IMR-90 (cell line): ENCODE measurements around the gene SLC6A7. TPM values are rescaled to one million over a fixed set of nuclear protein-coding genes. Genes with fewer than 3 reads are reported as not detected.

ENCODE experiments used
- ATAC-seq: fragments of 200-7000 bp; cut with Tn5 transposase; 2 replicates; pipeline ENCODE4 v1.9.1; 2020; ENCODE audit warnings: low read depth, mild to moderate bottlenecking, moderate library complexity
- BruUV-seq: library from RNA; stranded (reverse); fragments of 400-500 nt; replicated peaks from 2 replicates; lab custom pipeline; 2021; lab: Mats Ljungman, UMichigan
- CTCF ChIA-PET: fragments of 300-600 bp; formaldehyde crosslinking; extraction: SDS; loops from one replicate; lab custom pipeline; 2021; ENCODE audit warnings: antibody characterized with exemption; lab: Yijun Ruan, JAX
- POLR2A ChIA-PET: fragments of 300-600 bp; sonication (Branson Sonifier 250); formaldehyde crosslinking; loops from one replicate; lab custom pipeline; 2022; ENCODE audit warnings: antibody characterized with exemption; ENCODE audit not compliant: unreplicated experiment; lab: Charles Lee
- DNase-seq: peaks from one replicate; pipeline ENCODE4 v3.0.0; 2013
- H2AFZ ChIP-seq: replicated peaks from 2 replicates; pipeline ENCODE3; 2013; ENCODE audit warnings: low read length, mild to moderate bottlenecking; ENCODE audit not compliant: poor library complexity
- H2AK5ac ChIP-seq: 2 replicates; pipeline ENCODE4 v1.6.1; 2013; ENCODE audit warnings: low read depth, low read length, inconsistent platforms
- H2AK9ac ChIP-seq: replicated peaks from 2 replicates; pipeline ENCODE3; 2013; ENCODE audit warnings: mild to moderate bottlenecking, low read depth, low read length, moderate library complexity; ENCODE audit not compliant: poor library complexity
- H2BK120ac ChIP-seq: 2 replicates; pipeline ENCODE4 v1.6.1; 2013; ENCODE audit warnings: low read depth, low read length, inconsistent platforms
- H2BK15ac ChIP-seq: 3 replicates; pipeline ENCODE4 v1.6.1; 2013; ENCODE audit warnings: low read depth, low read length, inconsistent platforms
- H2BK20ac ChIP-seq: 2 replicates; pipeline ENCODE4 v1.6.1; 2013; ENCODE audit warnings: low read depth, mild to moderate bottlenecking, inconsistent platforms, low read length, moderate library complexity
- H2BK5ac ChIP-seq: 2 replicates; pipeline ENCODE4 v1.6.1; 2013; ENCODE audit warnings: mild to moderate bottlenecking, low read depth, low read length, inconsistent platforms; ENCODE audit not compliant: poor library complexity, severe bottlenecking
- H3K14ac ChIP-seq: replicated peaks from 2 replicates; pipeline ENCODE4 v1.6.1; 2013; ENCODE audit warnings: low read depth, low read length, inconsistent platforms
- H3K18ac ChIP-seq: 2 replicates; pipeline ENCODE4 v1.6.1; 2013; ENCODE audit warnings: low read depth, low read length, control low read depth
- H3K23ac ChIP-seq: 2 replicates; pipeline ENCODE4 v1.6.1; 2013; ENCODE audit warnings: low read depth, low read length, inconsistent platforms
- H3K27ac ChIP-seq: 2 replicates; pipeline ENCODE4 v1.5.1; 2013; ENCODE audit warnings: mild to moderate bottlenecking, control low read depth, low read length; ENCODE audit not compliant: insufficient read depth
- H3K27me3 ChIP-seq: 2 replicates; pipeline ENCODE4 v1.6.1; 2013; ENCODE audit warnings: low read length; ENCODE audit not compliant: control insufficient read depth, insufficient read depth
- H3K36me3 ChIP-seq: 2 replicates; pipeline ENCODE4 v1.6.1; 2013; ENCODE audit warnings: low read length, mixed read lengths; ENCODE audit not compliant: control insufficient read depth, insufficient read depth
- H3K4ac ChIP-seq: 2 replicates; pipeline ENCODE4 v1.6.1; 2013; ENCODE audit warnings: low read depth, low read length, inconsistent platforms
- H3K4me1 ChIP-seq: 2 replicates; pipeline ENCODE4 v1.6.1; 2013; ENCODE audit warnings: low read length, mixed read lengths; ENCODE audit not compliant: control insufficient read depth, insufficient read depth
- H3K4me2 ChIP-seq: 2 replicates; pipeline ENCODE4 v1.6.1; 2013; ENCODE audit warnings: low read depth, mild to moderate bottlenecking, control low read depth, low read length, moderate library complexity
- H3K4me3 ChIP-seq: 2 replicates; pipeline ENCODE4 v1.5.1; 2013; ENCODE audit warnings: low read depth, mild to moderate bottlenecking, control low read depth, low read length, moderate library complexity; ENCODE audit not compliant: insufficient read depth
- H3K56ac ChIP-seq: 2 replicates; pipeline ENCODE4 v1.6.1; 2013; ENCODE audit warnings: low read length, inconsistent platforms; ENCODE audit not compliant: insufficient read depth; ENCODE audit errors: extremely low read depth
- H3K79me1 ChIP-seq, 2 experiments: 2 replicates each; pipeline ENCODE4 v1.6.1; 2013; ENCODE audit warnings: low read length in 2 of 2, inconsistent platforms in 1 of 2, low read depth in 1 of 2
- H3K9ac ChIP-seq: 2 replicates; pipeline ENCODE4 v1.6.1; 2013; ENCODE audit warnings: low read depth, low read length, control low read depth
- H3K9me1 ChIP-seq: 2 replicates; pipeline ENCODE4 v1.6.1; 2013; ENCODE audit warnings: low read length, inconsistent platforms; ENCODE audit not compliant: insufficient read depth
- H3K9me3 ChIP-seq: 2 replicates; pipeline ENCODE4 v1.6.1; 2013; ENCODE audit warnings: low read length; ENCODE audit not compliant: control insufficient read depth, insufficient read depth
- H4K20me1 ChIP-seq: 2 replicates; pipeline ENCODE4 v1.6.1; 2013; ENCODE audit warnings: low read length, inconsistent platforms; ENCODE audit not compliant: insufficient read depth
- H4K5ac ChIP-seq: 2 replicates; pipeline ENCODE4 v1.6.1; 2013; ENCODE audit warnings: mild to moderate bottlenecking, low read depth, low read length, control low read depth
- H4K8ac ChIP-seq, 2 experiments: 2 replicates each; pipeline ENCODE4 v1.6.1; 2013; ENCODE audit warnings: low read depth in 2 of 2, low read length in 2 of 2, control low read depth in 1 of 2, inconsistent platforms in 1 of 2
- H4K91ac ChIP-seq: 2 replicates; pipeline ENCODE4 v1.6.1; 2013; ENCODE audit warnings: low read depth, low read length, inconsistent platforms; ENCODE audit not compliant: insufficient read depth
- ELK1 ChIP-seq: fragments of 150-350 bp; IDR thresholded peaks from 2 replicates; pipeline ENCODE4 v1.6.1; 2016; ENCODE audit warnings: low read depth, mild to moderate bottlenecking, low read length, moderate library complexity, borderline replicate concordance
- MAZ ChIP-seq: IDR thresholded peaks from 2 replicates; pipeline ENCODE4 v1.6.1; 2012; ENCODE audit warnings: low read depth, mild to moderate bottlenecking, low read length, improper control_type of control experiment, moderate library complexity, borderline replicate concordance
- POLR2A ChIP-seq: IDR thresholded peaks from 2 replicates; pipeline ENCODE4 v1.6.1; 2012; ENCODE audit warnings: mild to moderate bottlenecking, low read depth, low read length
- USF2 ChIP-seq: fragments of 150-350 bp; IDR thresholded peaks from 2 replicates; pipeline ENCODE4 v1.6.1; 2017; ENCODE audit warnings: mild to moderate bottlenecking, antibody characterized with exemption, low read length, low read depth
- WGBS, 2 experiments: methylation state at CpG; one replicate each; pipeline versions ENCODE4 v1.1.5 to v1.1.7; 2013; ENCODE audit warnings: missing lambda C conversion rate in 2 of 2; ENCODE audit not compliant: insufficient read length in 1 of 2; ENCODE audit errors: extremely low coverage in 2 of 2; 5-methylcytosine and 5-hydroxymethylcytosine counted together
- dilution Hi-C: fragments of 300-500 bp; cut with HindIII; formaldehyde crosslinking; loops from one replicate; pipeline ENCODE4 v1.14.3; 2018; ENCODE audit warnings: low sequenced_read_pairs; ENCODE audit not compliant: unreplicated experiment
- in situ Hi-C: fragments of 300-500 bp; cut with MboI; formaldehyde crosslinking; loops from 3 replicates; pipeline ENCODE4 v1.14.3; 2019; ENCODE audit warnings: low sequenced_read_pairs, inconsistent platforms, mixed read lengths
- intact Hi-C: fragments of 100-400 bp; cut with micrococcal nuclease; formaldehyde crosslinking; loops from 2 replicates; pipeline ENCODE4 v1.10.0; 2022
- polyA plus RNA-seq, 3 experiments: library from polyadenylated mRNA; depleted of rRNA; stranded (reverse); fragments of >200 nt; gene quantifications; 2 replicates each; pipeline ENCODE4 v1.2.3, GENCODE V29; 2012; ENCODE audit warnings: low replicate concordance in 1 of 3
- total RNA-seq: library from RNA; depleted of rRNA; stranded (reverse); fragments of >200 nt; gene quantifications from 2 replicates; pipeline ENCODE4 v1.2.3, GENCODE V29; 2012

SLC6A7 gene
- total and polyA plus RNA-seq, 2 of the 4 experiments (the other 2 are of a cell fraction), result under 0.01 TPM; not detected in 1

- ATAC-seq (no peak), DNase-seq (no peak)
- H3K18ac ChIP-seq, result no peak overlapping the region
- no peaks in the 10 kb centered on the region for H3K9me3 ChIP-seq
- H2AFZ ChIP-seq, result no peak overlapping the region
- H4K91ac ChIP-seq, result no peak overlapping the region
- ChIA-PET POLR2A (no interaction called here), CTCF (no interaction called here)
- no peak overlapping the region for H3K4me3 ChIP-seq
- H3K14ac ChIP-seq, result no peak overlapping the region
- H3K4me1 ChIP-seq, result no peaks in the 10 kb centered on the region
- WGBS, 2 experiments, result no CpG with 5 or more reads among the region's 2 CpGs
- no peak overlapping the region for H3K9ac ChIP-seq
- H3K9me1 ChIP-seq, result no peaks in the 10 kb centered on the region; the same call in 1 of the 2 replicates
- H4K20me1 ChIP-seq, result no peaks in the 10 kb centered on the region
- H2BK5ac ChIP-seq, result no peak overlapping the region
- dilution Hi-C loops, result no loop called here
- H3K36me3 ChIP-seq, result no peaks in the 10 kb centered on the region
- H3K27me3 ChIP-seq, result peaks cover 2% of the 10 kb centered on the region; the same call in 1 of the 2 replicates
- BruUV-seq, result no TSS peak
- H3K23ac ChIP-seq, result no peak overlapping the region
- no peak overlapping the region for H2BK15ac ChIP-seq
- TF ChIP-seq MAZ (no peak), USF2 (no peak), ELK1 (no peak), POLR2A (no peak)
- H3K4ac ChIP-seq, result no peak overlapping the region
- intact Hi-C loops, result no loop called here
- H2BK20ac ChIP-seq, result no peak overlapping the region
- H4K5ac ChIP-seq, result no peak overlapping the region
- no peaks in the 10 kb centered on the region for H3K79me1 ChIP-seq
- no peak overlapping the region for H4K8ac ChIP-seq
- no peak overlapping the region for H3K4me2 ChIP-seq
- no peak overlapping the region for H3K27ac ChIP-seq
- in situ Hi-C loops, result no loop called here
- no peak overlapping the region for H2AK9ac ChIP-seq
- no peak overlapping the region for H2BK120ac ChIP-seq
- no peak overlapping the region for H3K56ac ChIP-seq
- H2AK5ac ChIP-seq, result no peak overlapping the region
Observed at GRCh38 chr5:150236313-150236712, 46.5 kb downstream of the SLC6A7 start.
